HG03103 (cell line): ENCODE data around the gene BLNK.
"Not testable (repeated sequence)": the region's sequence is repeated elsewhere in the genome, so short reads cannot be mapped to it uniquely, and the experiment has no call there.

Source experiments
- ATAC-seq: cut with Tn5 transposase; IDR thresholded peaks from one replicate; pipeline ENCODE4 v1.9.1; 2021; ENCODE audit warnings: low read depth; ENCODE audit not compliant: unreplicated experiment

The BLNK gene

DNA sequence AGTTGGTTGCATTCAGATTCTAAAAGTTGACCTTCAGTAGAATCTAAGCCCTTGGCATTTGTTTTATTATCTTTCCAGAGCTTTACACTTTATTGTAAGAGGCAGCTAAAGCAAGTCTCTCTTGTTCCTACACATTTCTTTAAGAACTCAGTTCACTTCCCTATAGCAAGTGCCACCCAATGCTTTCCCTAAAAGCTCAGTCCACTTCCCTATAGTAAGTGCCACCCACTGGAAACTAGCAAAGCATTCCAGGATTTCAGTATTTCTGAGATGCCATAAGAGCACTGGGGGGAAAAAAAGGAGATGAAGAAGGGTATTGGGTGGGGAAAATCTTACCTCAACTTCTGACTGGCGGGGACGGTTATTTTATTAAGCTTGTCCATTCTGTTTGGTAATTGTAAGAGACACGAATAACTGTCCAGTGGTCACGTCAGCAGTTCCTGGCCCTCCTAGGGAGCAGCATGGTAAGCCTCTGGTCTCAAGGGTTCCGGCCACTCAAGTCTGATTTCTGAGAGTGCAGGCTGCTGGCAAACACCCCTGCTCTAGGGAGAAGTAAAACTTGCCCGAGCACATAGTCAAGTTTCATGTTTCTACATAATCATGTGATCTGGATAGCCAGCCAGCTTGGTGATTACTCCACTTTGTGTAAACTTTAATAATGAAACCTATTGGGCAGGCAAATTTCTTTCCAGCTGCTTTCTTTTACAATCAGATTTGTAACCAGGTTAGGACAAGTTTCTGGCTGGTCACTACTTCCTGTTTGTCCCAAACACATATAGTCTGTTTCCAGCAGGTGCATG, at the start of gene BLNK:
BLNK (minus strand) TSS at position 554 of the 800 bp plus-strand sequence; CDS start at position 383, 171 bp downstream.
- ATAC-seq = peak; percentile 64

DNA sequence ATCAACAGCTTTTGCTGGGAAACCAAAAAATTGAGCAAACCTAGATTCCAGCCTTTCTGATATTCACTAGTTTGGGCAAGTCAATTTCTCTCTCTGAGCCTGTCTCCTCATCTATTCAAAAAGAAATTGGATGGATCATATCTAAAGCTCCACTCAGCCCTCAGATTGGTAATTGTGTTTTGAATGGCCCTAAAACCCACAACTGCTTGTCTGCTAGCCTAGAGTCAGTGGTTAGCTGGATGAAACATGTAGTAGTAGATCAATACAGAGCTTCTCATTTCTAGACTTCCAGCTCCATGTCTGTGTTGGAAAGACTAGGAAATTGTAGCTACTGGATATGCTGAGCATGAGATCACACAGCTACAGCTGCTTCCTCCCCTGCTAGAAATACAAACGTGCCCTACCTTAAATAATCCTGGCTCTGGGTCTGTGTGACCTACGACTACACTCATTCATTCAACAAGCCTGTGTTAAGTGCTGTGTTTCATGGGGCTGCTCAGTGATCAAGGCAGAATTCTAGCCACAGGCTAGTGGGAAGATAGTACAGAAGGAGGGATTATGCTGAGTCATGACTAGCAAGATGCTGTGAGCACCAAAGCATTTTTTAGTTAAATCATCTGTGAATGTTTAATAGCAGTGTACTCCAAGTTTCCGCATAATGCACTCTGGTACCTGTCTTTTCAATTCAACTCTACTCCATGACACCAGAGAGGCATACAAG, 48.5 kb upstream of the BLNK start:
- no peak for ATAC-seq

DNA sequence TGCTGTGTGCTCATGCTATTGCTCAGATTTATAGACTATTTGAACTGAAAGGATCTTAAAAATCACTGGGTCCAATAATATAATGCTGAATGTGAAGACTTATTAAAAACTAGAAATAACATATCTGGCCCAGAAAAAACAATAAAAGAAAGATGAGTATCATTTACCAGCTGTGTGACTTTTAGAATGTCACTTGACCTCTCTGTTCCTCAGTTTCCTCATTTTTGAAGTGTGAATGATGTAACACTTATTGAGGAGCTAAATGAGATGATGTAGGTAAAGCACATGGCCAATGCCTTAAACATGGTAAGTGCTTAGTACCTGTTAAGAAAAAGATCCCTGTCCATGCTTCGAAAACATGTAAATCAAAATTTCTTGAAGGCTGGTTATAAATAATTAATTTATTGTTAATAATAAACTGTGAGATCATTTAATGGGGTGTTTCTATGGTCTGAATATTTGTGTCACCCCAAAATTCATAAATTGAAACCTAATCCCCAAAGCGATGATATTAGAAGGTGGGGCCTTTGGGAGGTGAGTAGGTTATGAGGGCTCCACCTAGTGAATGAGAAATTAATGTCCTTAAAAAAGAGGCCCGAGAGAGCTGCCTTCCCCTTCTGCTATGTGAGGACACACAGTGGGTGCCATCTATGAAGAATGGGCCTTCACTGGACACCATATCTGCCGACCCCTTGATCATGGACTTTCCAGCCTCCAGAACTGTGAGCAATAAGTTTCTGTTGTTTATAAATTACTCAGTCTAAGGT, 45.9 kb upstream of the BLNK start:
- ATAC-seq = no peak

DNA sequence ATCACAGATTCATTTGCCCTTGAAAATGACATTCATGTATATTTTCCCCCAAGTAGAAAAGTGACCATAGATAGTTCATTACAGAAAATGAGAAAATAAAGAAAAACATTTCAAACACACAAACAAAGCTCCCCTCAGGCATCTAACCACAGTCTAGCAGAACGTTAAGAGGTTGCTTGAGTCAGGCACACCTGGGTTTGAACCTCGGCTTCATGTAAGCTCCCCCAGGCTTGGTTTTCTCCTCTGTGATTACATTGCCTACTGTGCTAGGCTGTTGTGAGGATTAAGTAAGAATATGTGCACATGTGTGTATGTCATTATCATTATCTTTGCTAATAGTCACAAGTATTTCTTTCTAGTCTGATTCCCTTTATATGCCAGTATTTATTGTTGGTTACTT, 42.0 kb upstream of the BLNK start:
- ATAC-seq = no peak

DNA sequence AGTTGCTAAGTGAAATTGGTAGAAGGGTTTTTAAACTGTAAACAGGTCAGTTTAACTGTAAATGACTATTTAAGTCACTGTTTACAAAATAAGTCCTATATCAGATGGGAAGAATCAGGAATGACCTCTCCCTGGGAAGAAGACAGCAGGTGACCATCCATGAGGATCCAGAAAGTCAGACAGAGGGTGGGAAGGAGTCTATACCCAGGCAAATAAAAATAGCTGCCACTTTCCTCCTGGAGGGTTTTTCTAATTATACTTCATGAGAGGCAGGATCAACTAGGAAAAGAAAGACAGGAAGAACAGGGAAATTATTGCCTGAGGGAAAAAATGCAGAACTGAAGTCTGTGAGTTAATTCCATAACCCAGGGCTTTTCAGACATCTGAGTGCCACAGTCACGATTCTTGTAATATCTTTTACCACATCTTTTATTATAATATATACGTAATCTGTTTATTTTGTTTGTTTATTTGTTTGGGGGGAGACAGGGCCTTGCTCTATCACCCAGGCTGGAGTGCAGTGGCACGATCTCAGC, 39.9 kb upstream of the BLNK start:
- ATAC-seq = no peak

DNA sequence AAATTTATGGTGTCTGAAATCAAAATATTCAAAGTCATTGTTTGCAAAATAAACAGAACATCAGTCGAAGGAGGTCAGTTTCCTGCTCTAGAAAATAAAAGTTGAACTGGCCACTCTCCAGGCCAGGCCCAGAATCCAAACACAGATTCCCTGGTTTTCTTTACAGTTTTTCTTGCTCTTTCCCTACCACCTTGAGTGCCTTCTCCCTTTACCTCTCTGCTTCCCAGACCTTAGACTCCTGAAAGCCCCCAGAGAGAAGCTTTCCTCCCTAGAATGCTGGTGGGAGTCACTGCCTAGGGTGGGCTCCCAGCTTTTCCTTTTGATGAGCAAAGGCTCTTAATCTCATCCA, 38.9 kb upstream of the BLNK start:
- no peak for ATAC-seq

DNA sequence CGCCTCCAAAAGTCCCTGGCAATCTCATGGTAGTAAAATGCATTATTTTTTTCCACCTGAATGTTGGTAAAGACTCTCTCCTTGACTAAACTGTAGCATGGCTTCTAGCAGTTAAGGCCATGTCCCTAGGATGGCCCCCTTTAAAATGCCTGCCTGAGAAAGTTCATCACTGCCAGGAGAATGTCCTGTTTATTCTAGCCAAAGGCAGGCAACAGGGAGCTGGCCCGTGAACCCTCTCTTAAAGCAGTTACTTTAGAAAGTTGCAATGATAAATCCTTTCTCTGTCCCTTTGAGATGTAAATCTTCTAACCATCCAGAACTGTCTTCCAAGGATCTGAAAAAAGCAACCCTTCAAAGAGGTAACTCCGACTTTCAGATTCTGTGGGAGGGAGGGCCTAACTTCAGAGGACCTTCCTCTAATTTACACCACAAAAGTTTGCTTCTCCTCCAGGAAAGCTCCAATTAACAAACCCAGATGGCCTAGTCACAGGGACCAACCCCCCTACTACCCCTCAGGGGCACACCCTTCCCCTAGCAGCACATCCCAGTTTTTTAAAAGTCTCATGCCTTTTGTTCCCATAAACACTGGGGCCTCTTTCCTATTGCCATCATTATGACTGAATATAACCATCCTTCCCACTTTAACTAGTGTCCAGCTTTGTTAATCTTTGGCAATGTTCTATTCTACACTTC, 38.4 kb upstream of the BLNK start:
- ATAC-seq = no peak

DNA sequence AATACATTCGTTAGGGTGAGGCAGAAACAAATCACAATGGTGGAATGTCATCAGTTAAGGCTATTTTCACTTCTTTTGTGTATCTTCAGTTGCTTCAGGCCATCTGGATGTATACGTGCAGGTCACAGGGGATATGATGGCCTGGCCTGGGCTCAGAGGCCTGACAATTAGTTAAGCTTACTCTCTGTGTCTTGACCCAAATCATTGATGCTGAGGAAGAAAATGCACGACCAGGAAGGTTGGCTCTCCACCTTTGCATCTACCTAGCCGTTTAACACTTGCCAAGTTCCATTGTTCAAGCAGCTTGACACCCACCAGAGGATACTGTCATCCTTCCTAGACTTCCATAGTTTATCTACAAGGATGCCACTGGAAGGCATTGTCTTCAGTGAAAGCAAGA, 37.5 kb upstream of the BLNK start:
- ATAC-seq = not testable (repeated sequence)

DNA sequence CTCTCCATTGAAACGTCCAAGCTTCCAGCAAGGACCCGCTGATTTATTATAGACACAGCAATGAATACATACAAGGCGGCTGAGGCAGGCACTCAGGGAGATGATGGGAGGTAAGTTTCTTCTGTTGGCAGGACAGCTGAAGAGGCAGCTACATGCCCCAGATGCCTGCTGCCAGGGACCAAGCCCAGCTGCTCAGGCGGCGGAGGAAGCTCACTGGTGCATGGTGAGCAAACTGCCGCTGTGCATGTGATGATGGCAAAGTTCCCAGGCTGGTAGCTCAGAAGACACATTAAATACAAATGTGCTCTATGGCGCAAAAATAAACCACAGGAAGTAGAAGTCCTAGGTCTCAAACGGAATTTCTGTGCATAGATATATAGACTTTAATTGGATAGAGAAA, 35.1 kb upstream of the BLNK start:
- ATAC-seq = no peak

DNA sequence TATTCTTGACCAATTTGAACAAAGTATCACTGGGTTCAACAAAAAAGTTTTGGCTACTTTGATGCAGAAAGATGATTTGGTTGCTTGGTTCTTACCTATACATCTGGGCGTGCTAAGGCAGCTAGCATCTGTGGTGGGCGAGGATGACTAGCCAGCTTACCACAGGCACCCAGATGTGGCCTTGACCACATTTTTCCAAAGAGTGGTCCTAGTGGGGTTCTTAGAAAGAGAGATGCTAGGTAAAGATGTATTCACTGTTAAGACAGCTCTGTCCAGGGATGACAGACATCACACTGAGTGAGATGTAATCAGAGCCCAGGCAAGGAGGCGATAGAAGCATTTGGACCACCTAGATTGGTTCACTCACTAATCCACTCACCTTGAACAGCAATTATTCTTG, 33.6 kb upstream of the BLNK start:
- no peak for ATAC-seq

DNA sequence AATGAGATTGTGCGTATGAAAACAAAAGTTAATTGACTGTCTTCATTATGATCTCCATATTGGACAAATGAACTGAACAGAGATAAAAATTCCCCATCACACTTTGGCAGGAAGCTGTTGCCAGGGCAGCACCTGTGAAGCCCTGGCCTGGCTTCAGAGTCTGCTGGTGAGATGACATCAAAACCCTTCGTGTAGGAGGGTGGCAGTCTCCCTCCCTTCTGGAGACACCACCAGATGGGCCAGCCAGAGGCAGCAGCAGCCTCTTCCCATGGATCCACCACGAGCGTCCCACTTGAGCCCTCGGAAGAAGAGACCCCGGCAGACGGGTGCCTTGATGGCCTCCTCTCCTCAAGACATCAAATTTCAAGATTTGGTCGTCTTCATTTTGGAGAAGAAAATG, 32.9 kb upstream of the BLNK start, which contains the start of gene DNTT:
DNTT (plus strand) TSS at position 205 of the 400 bp plus-strand sequence; CDS start at position 269, 64 bp downstream.
- no peak for ATAC-seq

DNA sequence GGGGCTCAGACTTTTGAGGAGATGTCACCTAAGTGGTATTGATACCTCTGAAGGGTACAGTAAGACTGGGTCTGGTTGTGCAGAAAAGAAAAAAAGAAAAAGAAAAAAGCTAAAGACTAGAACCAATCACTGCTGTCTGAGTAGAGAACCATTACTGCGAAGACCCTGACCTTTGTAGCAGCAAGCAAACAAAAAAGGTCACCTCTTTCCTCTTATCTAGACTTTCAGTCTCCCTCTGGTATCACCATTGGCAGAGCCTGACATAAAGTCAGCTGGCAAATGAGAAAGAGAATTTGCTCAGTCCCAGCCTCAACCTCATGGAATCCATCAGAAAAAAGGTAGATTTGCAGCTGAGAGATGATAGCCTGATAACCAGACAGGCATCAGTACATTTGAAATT, 30.2 kb upstream of the BLNK start:
- ATAC-seq = no peak

DNA sequence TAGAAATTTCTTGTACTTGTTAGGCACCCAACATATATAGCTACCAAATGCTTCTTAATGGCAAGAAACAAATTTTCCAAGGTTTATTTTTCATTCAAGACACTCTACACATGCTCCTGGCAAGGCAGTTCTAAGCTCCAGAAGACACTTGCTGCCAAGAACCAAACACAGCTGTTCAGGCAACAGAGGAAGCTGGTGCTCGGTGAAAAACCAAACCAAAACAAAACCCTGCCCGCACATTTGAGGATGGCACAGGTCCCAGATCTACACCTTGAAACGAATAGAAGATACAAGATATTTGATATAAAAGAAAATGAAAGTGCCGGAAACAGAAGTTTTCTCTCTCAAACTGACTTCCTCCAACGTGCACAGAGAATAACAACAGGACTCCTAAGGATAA, 28.0 kb upstream of the BLNK start:
- no peak for ATAC-seq

DNA sequence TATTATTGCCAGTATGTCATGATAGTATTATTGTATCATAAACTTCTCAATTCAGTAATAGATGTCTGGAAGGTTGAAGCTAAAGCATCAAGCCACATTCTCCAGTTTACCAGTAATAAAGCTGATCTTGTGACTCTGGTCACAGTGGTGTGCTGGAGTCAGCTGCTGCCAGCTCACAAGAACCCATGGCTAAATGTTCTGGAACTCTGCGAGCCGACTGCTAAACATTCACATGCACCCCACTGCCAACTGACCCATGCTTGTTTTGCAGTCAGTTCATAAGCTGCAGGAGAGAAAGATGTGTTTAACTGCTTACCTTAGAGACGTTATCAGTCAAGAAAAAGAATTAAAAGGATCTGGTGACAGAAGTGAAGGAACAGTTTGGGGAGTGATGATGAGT, 27.0 kb upstream of the BLNK start:
- no peak for ATAC-seq

DNA sequence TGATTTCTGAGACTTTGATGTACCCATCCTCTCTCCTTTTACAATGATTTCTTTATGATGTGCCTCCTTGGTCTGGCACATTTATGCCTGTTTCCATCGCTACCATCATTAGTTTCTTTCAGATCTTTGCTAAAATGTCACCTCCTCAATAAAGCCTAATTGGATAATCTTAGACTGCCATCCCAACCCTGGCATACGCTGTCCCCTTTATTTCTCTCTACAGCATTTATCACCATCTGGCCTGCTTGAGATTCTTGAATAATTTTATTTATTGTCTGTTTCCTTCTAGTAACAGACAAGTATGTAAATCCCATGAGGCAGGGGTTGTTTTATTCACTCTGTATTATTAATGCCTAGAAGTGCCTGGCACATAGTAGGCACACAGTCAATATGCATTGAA, 26.1 kb upstream of the BLNK start:
- ATAC-seq = no peak

DNA sequence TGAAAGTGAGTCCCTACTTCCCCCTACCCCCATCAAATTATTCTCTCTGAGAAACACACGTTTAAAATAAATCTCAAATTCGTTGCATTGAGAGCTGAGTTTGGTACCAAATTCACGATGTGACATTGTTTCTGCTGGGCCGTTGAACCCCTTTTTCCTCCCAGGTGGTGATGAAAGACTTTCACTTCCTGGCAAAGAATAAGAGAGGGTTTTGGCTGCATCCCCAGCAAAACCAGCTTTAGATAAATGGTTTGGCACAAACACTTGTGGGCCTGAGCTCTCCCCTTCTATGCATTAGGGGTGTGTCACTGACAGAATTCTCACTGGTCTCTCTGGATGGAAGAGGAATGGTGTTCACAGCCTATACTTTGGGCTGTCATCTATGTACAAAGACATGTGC, 24.1 kb upstream of the BLNK start:
- ATAC-seq = no peak

DNA sequence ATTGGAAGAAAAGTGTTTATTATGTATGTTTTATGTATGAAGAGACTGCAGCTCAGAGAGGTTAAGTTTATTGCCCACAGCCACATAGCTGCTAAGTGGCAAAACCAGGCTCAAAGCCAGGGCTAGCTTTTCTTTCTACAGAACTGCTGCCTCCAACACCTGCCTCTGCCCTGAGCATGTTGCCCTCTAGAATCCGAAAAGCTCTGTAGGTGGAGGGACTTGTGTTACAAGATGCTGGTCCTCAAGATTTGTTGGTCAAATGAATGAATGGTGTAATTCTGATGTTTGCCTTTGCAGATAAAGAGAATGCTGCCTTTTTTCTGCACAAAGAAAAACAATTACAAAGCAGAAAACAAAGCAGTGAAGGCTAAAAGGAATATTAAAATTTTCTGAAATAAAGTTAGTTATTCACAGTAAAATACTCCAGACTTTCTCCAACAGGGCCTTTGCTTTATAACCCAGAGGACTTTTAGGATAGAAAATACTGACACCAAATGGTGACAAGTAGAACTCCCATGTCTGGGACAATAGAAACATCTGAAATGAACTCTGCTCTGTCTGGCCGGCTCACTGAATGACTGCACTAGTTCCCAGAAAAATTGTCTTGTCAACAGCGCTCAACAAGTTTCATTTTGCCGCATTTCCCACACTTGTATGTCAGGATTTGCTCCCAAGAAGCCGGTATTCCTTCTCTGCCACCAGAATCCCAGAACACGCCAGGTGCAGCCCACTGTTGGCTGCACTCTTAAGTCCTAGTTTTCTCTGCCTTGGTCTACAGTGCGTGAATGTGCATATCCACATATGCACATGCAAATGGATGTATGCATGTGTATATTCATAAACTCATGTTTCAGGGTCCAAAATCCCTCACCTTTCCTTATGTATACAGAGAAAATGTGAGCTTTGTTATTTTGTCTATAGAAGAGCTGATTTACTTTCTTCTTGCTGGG, 21.9 kb upstream of the BLNK start:
- ATAC-seq = no peak

DNA sequence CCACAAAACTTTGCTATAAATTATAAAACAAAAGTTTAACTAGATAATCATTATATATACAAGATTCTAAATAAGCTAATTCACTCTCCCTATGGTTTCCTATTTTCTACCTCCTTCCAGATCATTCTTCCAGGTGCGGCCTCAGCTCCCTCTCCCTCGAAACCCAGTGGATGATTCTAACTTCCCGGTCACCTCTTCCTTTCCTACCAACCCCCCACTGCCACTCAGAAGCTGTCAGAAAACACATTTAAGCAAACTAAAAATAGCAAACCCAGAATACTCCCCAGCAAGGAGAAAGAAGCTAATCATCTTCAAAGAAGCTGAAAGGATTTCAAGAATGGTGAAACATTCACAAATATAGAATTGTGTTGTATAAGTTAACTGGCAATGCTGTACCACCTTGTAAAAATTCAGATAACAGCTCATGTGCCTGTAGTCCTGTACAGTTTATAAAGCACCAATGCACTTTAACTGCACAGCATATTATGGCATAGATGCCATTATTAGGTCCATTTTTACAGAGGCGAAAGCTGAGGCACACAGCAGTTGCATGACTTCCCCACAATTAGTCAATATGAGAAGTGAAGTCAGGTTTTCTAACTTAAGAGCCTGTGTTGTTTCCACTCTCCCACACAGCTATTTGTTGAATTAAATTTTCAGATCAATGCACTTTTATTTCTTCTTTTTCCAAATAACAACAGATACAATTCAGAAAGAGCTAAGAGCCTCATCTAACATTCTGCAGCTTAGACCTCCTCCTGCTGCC, 19.2 kb upstream of the BLNK start:
- ATAC-seq = no peak
